H9 (cell line): Measurements from ENCODE around the gene POLR3B. TPM values are rescaled to one million over a fixed set of nuclear protein-coding genes. Genes with fewer than 3 reads are reported as not detected.

Source experiments
- DNase-seq: peaks from one replicate; pipeline ENCODE4 v3.0.0-alpha.2; 2017
- H2AFZ ChIP-seq: one replicate; pipeline ENCODE4 v1.6.1; 2013; ENCODE audit warnings: mild to moderate bottlenecking, low read length, control low read depth, moderate library complexity
- H2AK5ac ChIP-seq: 2 replicates; pipeline ENCODE4 v1.6.1; 2013; ENCODE audit warnings: low read length, control low read depth, mixed read lengths; ENCODE audit not compliant: insufficient read length
- H2BK120ac ChIP-seq: one replicate; pipeline ENCODE4 v1.6.1; 2013; ENCODE audit warnings: low read depth, mild to moderate bottlenecking, low read length, control low read depth, inconsistent platforms; ENCODE audit not compliant: poor library complexity, severe bottlenecking
- H2BK12ac ChIP-seq: 2 replicates; pipeline ENCODE4 v1.6.1; 2013; ENCODE audit warnings: low read length, control low read depth, mixed read lengths, low read depth; ENCODE audit not compliant: insufficient read length
- H2BK15ac ChIP-seq: 2 replicates; pipeline ENCODE4 v1.6.1; 2013; ENCODE audit warnings: low read depth, low read length, control low read depth
- H2BK20ac ChIP-seq: one replicate; pipeline ENCODE4 v1.6.1; 2013; ENCODE audit warnings: low read depth, mild to moderate bottlenecking, low read length, control low read depth, inconsistent platforms; ENCODE audit not compliant: poor library complexity, severe bottlenecking
- H2BK5ac ChIP-seq: 2 replicates; pipeline ENCODE4 v1.6.1; 2013; ENCODE audit warnings: low read length, control low read depth, mixed read lengths; ENCODE audit not compliant: insufficient read length
- H3K14ac ChIP-seq: 2 replicates; pipeline ENCODE4 v1.6.1; 2013; ENCODE audit warnings: low read length, control low read depth; ENCODE audit not compliant: insufficient read depth
- H3K18ac ChIP-seq: 2 replicates; pipeline ENCODE4 v1.6.1; 2013; ENCODE audit warnings: low read depth, mild to moderate bottlenecking, mixed read lengths, low read length, control low read depth; ENCODE audit not compliant: insufficient read length
- H3K23ac ChIP-seq: 2 replicates; pipeline ENCODE4 v1.6.1; 2013; ENCODE audit warnings: low read length, control low read depth, mixed read lengths, low read depth; ENCODE audit not compliant: insufficient read length
- H3K23me2 ChIP-seq: 2 replicates; pipeline ENCODE4 v1.6.1; 2013; ENCODE audit warnings: low read depth, mild to moderate bottlenecking, mixed read lengths, low read length, control low read depth; ENCODE audit not compliant: insufficient read length, poor library complexity, severe bottlenecking
- H3K27ac ChIP-seq: 2 replicates; pipeline ENCODE4 v1.5.1; 2013; ENCODE audit warnings: low read length, control low read depth, mixed read lengths, low read depth; ENCODE audit not compliant: insufficient read length
- H3K27me3 ChIP-seq: 2 replicates; pipeline ENCODE4 v1.6.1; 2013; ENCODE audit warnings: low read length, control low read depth, inconsistent platforms; ENCODE audit not compliant: insufficient read depth
- H3K4ac ChIP-seq: 2 replicates; pipeline ENCODE4 v1.6.1; 2013; ENCODE audit warnings: low read depth, mild to moderate bottlenecking, control low read depth, inconsistent platforms, low read length, moderate library complexity
- H3K4me1 ChIP-seq: 2 replicates; pipeline ENCODE4 v1.6.1; 2013; ENCODE audit warnings: low read length, control low read depth, inconsistent platforms; ENCODE audit not compliant: insufficient read depth
- H3K4me2 ChIP-seq: 2 replicates; pipeline ENCODE4 v1.6.1; 2013; ENCODE audit warnings: low read length, control low read depth, mixed read lengths; ENCODE audit not compliant: insufficient read length, insufficient read depth
- H3K56ac ChIP-seq: 2 replicates; pipeline ENCODE4 v1.6.1; 2013; ENCODE audit warnings: low read depth, mild to moderate bottlenecking, mixed read lengths, low read length, control low read depth; ENCODE audit not compliant: insufficient read length
- H3K79me1 ChIP-seq: 2 replicates; pipeline ENCODE4 v1.6.1; 2013; ENCODE audit warnings: low read depth, mild to moderate bottlenecking, moderate library complexity, low read length, control low read depth, inconsistent platforms; ENCODE audit not compliant: insufficient read depth, poor library complexity, severe bottlenecking
- H3K79me2 ChIP-seq: 2 replicates; pipeline ENCODE4 v1.6.1; 2013; ENCODE audit warnings: low read length, control low read depth, inconsistent platforms; ENCODE audit not compliant: insufficient read depth
- H3K9ac ChIP-seq: 2 replicates; pipeline ENCODE4 v1.6.1; 2013; ENCODE audit warnings: low read length, control low read depth, mixed read lengths; ENCODE audit not compliant: insufficient read length; ENCODE audit errors: extremely low read depth
- H3K9me3 ChIP-seq: one replicate; pipeline ENCODE4 v1.6.1; 2013; ENCODE audit warnings: low read depth, low read length, inconsistent platforms; ENCODE audit not compliant: control insufficient read depth
- H3T11ph ChIP-seq: one replicate; pipeline ENCODE4 v1.6.1; 2013; ENCODE audit warnings: mild to moderate bottlenecking, low read length, control low read depth, inconsistent platforms
- H4K20me1 ChIP-seq: one replicate; pipeline ENCODE4 v1.6.1; 2013; ENCODE audit not compliant: control insufficient read depth, insufficient read length, insufficient read depth
- H4K5ac ChIP-seq: 2 replicates; pipeline ENCODE4 v1.6.1; 2013; ENCODE audit warnings: low read depth, mild to moderate bottlenecking, mixed read lengths, low read length, control low read depth; ENCODE audit not compliant: insufficient read length
- H4K8ac ChIP-seq: replicated peaks from 2 replicates; pipeline ENCODE4 v1.6.1; 2013; ENCODE audit warnings: low read length, control low read depth, mixed read lengths, low read depth; ENCODE audit not compliant: insufficient read length
- H4K91ac ChIP-seq: 2 replicates; pipeline ENCODE4 v1.6.1; 2013; ENCODE audit warnings: low read depth, mild to moderate bottlenecking, moderate library complexity, mixed read lengths, low read length, control low read depth; ENCODE audit not compliant: insufficient read length
- H3K27ac Mint-ChIP-seq, 3 experiments: 2 replicates in 2 of 3; 3 replicates in 1 of 3; pipeline ENCODE4 v1.8.0; 2020 to 2021; ENCODE audit warnings: mixed read lengths in 3 of 3, mild to moderate bottlenecking in 1 of 3, moderate library complexity in 1 of 3
- H3K27me3 Mint-ChIP-seq: 2 replicates; pipeline ENCODE4 v1.8.0; 2021; ENCODE audit warnings: low read depth, mild to moderate bottlenecking, moderate library complexity, mixed read lengths
- H3K36me3 Mint-ChIP-seq, 3 experiments: 2 replicates in 2 of 3; 3 replicates in 1 of 3; pipeline ENCODE4 v1.8.0; 2020 to 2021; ENCODE audit warnings: low read depth in 3 of 3, mixed read lengths in 3 of 3; ENCODE audit not compliant: insufficient read depth in 1 of 3
- H3K4me1 Mint-ChIP-seq, 2 experiments: 2 replicates each; pipeline ENCODE4 v1.8.0; 2020; ENCODE audit warnings: mixed read lengths in 2 of 2
- H3K4me3 Mint-ChIP-seq, 2 experiments: 2 replicates in 1 of 2; 3 replicates in 1 of 2; pipeline ENCODE4 v1.8.0; 2020 to 2021; ENCODE audit warnings: mild to moderate bottlenecking in 2 of 2, mixed read lengths in 2 of 2, moderate library complexity in 1 of 2
- H3K9me3 Mint-ChIP-seq, 2 experiments: 2 replicates in 1 of 2; 3 replicates in 1 of 2; pipeline ENCODE4 v1.8.0; 2020; ENCODE audit warnings: mild to moderate bottlenecking in 2 of 2, mixed read lengths in 2 of 2, moderate library complexity in 1 of 2
- WGBS: extraction: QIAGEN DNeasy Blood & Tissue Kit; methylation state at CpG from one replicate; pipeline ENCODE4 v1.1.7; 2013; ENCODE audit warnings: missing lambda C conversion rate, low lambda C conversion rate, mixed read lengths; ENCODE audit not compliant: insufficient read length; ENCODE audit errors: extremely low coverage; 5-methylcytosine and 5-hydroxymethylcytosine counted together
- total RNA-seq: library from RNA; stranded (reverse); gene quantifications from 2 replicates; pipeline ENCODE4 v1.2.1, GENCODE V29; 2021
- TF ChIP-seq, protein P1 (sequence below): fragments of 200-600 bp; sonication (generic); conservative IDR thresholded peaks from 3 replicates; pipeline ENCODE4 v1.8.0; 2021; ENCODE audit warnings: antibody characterized with exemption, mild to moderate bottlenecking

Gene POLR3B
- total RNA-seq, 1 experiment from 2014 or later: 13.4 TPM

GRCh38 chr12:106344131-106344530 lies 13.4 kb upstream of the POLR3B start:
- Mint-ChIP-seq H3K9me3 (no peaks in the 10 kb centered on the region), H3K4me3 (no peak overlapping the region), H3K4me1 (peaks cover 4 to 5% of the 10 kb centered on the region in 2 experiments; a peak in 1 of 4 replicates), H3K27ac (no peak overlapping the region), H3K27me3 (no peaks in the 10 kb centered on the region; the same call in 1 of the 2 replicates), H3K36me3 (no peaks in the 10 kb centered on the region)
- DNase-seq: no peak
- H2BK120ac ChIP-seq: no peak overlapping the region
- H3K14ac ChIP-seq: no peak overlapping the region
- H4K5ac ChIP-seq: no peak overlapping the region
- no peak overlapping the region for H2AK5ac ChIP-seq
- H3K4me2 ChIP-seq: no peak overlapping the region
- H3K27ac ChIP-seq: no peak overlapping the region
- no peak overlapping the region for H2BK12ac ChIP-seq
- H4K20me1 ChIP-seq: no peaks in the 10 kb centered on the region
- no peak overlapping the region for H3K18ac ChIP-seq
- H3K79me1 ChIP-seq: no peaks in the 10 kb centered on the region
- H4K91ac ChIP-seq: no peak overlapping the region
- H2BK15ac ChIP-seq: no peak overlapping the region
- no peaks in the 10 kb centered on the region for H3K9me3 ChIP-seq
- no peak overlapping the region for H3K4ac ChIP-seq
- TF ChIP-seq, protein P1, sequence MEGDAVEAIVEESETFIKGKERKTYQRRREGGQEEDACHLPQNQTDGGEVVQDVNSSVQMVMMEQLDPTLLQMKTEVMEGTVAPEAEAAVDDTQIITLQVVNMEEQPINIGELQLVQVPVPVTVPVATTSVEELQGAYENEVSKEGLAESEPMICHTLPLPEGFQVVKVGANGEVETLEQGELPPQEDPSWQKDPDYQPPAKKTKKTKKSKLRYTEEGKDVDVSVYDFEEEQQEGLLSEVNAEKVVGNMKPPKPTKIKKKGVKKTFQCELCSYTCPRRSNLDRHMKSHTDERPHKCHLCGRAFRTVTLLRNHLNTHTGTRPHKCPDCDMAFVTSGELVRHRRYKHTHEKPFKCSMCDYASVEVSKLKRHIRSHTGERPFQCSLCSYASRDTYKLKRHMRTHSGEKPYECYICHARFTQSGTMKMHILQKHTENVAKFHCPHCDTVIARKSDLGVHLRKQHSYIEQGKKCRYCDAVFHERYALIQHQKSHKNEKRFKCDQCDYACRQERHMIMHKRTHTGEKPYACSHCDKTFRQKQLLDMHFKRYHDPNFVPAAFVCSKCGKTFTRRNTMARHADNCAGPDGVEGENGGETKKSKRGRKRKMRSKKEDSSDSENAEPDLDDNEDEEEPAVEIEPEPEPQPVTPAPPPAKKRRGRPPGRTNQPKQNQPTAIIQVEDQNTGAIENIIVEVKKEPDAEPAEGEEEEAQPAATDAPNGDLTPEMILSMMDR: no peak
- no peaks in the 10 kb centered on the region for H3K23me2 ChIP-seq
- no peak overlapping the region for H3T11ph ChIP-seq
- no peak overlapping the region for H4K8ac ChIP-seq
- H3K27me3 ChIP-seq: no peaks in the 10 kb centered on the region
- H3K9ac ChIP-seq: no peak overlapping the region
- H3K56ac ChIP-seq: no peak overlapping the region
- H3K23ac ChIP-seq: no peak overlapping the region
- H2BK5ac ChIP-seq: no peak overlapping the region
- no CpG with 5 or more reads among the region's 5 CpGs for WGBS
- H2BK20ac ChIP-seq: no peak overlapping the region
- no peaks in the 10 kb centered on the region for H3K79me2 ChIP-seq
- no peaks in the 10 kb centered on the region; the same call in 1 of the 2 replicates for H3K4me1 ChIP-seq
- H2AFZ ChIP-seq: no peak overlapping the region
